Esophagus squamous epithelium (tissue), 4 donors: ENCODE data around the gene RNF7.
"Not testable (repeated sequence)": the region's sequence is repeated elsewhere in the genome, so short reads cannot be mapped to it uniquely, and the experiment has no call there.

Experiments
- CTCF ChIP-seq, 6 experiments: fragments of 450-650 bp in 4 of 6; fragments of 200-600 bp in 2 of 6; sonication (generic) in 2 of 6; IDR thresholded peaks; one replicate each; pipeline ENCODE4 v1.5.1; 2016 to 2019; ENCODE audit warnings: antibody characterized with exemption in 6 of 6, mild to moderate bottlenecking in 4 of 6, moderate library complexity in 4 of 6
- POLR2A ChIP-seq, 4 donors: fragments of 450-650 bp; IDR thresholded peaks; one replicate each; pipeline ENCODE4 v1.6.1; 2017; ENCODE audit warnings: antibody characterized with exemption in 4 of 4, mild to moderate bottlenecking in 4 of 4, moderate library complexity in 3 of 4

DNA sequence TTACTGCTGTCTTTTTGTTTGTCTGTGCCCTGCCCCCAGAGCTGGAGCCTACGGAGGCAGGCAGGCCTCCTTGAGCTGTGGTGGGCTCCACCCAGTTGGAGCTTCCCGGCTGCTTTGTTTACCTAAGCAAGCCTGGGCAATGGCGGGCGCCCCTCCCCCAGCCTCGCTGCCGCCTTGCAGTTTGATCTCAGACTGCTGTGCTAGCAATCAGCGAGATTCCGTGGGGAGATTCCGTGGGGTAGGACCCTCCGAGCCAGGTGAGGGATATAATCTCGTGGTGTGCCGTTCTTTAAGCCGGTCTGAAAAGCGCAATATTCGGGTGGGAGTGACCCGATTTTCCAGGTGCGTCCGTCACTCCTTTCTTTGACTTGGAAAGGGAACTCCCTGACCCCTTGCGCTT, 24.5 kb downstream of the RNF7 start:
- TF ChIP-seq CTCF, POLR2A (IDR thresholded peaks at IDR 0.05): not testable (repeated sequence)
